HepG2 (cell line): Measurements from ENCODE around the gene CAMK2D. TPM values are rescaled to one million over a fixed set of nuclear protein-coding genes. Genes with fewer than 3 reads are reported as not detected.
"Not testable (repeated sequence)": the region's sequence is repeated elsewhere in the genome, so short reads cannot be mapped to it uniquely, and the experiment has no call there.

Experiments used
- ATAC-seq: fragments of 200-7000 bp; cut with Tn5 transposase; 3 replicates; pipeline ENCODE4 v1.9.1; 2020; ENCODE audit warnings: mild to moderate bottlenecking, moderate library complexity
- BruUV-seq: library from RNA; stranded (reverse); fragments of 400-500 nt; replicated peaks from 2 replicates; lab custom pipeline; 2021; lab: Mats Ljungman, UMichigan
- CTCF ChIA-PET: fragments of 300-600 bp; formaldehyde crosslinking; extraction: SDS; loops from one replicate; lab custom pipeline; 2021; ENCODE audit warnings: low total read pairs, inconsistent platforms, low intra/inter-chr PET ratio; lab: Yijun Ruan, JAX
- POLR2A ChIA-PET: fragments of 350-600 bp; sonication (Branson Sonifier 250); formaldehyde crosslinking; loops from one replicate; lab custom pipeline; 2020; ENCODE audit warnings: antibody characterized with exemption, inconsistent platforms; lab: Yijun Ruan, JAX
- DNase-seq: peaks from one replicate; pipeline ENCODE4 v3.0.0-alpha.2; 2015; ENCODE audit warnings: low spot score
- FAIRE-seq: peaks from 3 replicates; lab custom pipeline; 2011; peaks lifted over from hg19 to GRCh38; lab: Jason Lieb, UNC
- H2AFZ ChIP-seq: one replicate; pipeline ENCODE4 v1.6.1; 2011; ENCODE audit warnings: low read length, inconsistent platforms
- H3K27ac ChIP-seq: fragments of 300-600 bp; 3 replicates; pipeline ENCODE4 v1.8.0; 2011; ENCODE audit warnings: mixed run types, mild to moderate bottlenecking, mixed read lengths, low read length, inconsistent platforms; ENCODE audit not compliant: insufficient read depth; ENCODE audit errors: extremely low read length
- H3K27me3 ChIP-seq, 2 experiments: fragments of 200-600 bp in 1 of 2; 2 replicates in 1 of 2; 3 replicates in 1 of 2; pipeline versions ENCODE4 v1.6.0 to v1.8.0; 2011; ENCODE audit warnings: low read length in 2 of 2, mild to moderate bottlenecking in 2 of 2, moderate library complexity in 2 of 2, inconsistent platforms in 1 of 2; ENCODE audit not compliant: insufficient read depth in 2 of 2, control insufficient read depth in 1 of 2
- H3K36me3 ChIP-seq, 2 experiments: fragments of 200-600 bp in 1 of 2; replicated peaks in 1 of 2; 2 replicates in 1 of 2; 3 replicates in 1 of 2; pipeline versions ENCODE4 v1.5.1 to v1.8.0; 2011; ENCODE audit warnings: low read length in 2 of 2, inconsistent platforms in 1 of 2; ENCODE audit not compliant: insufficient read depth in 2 of 2, control insufficient read depth in 1 of 2
- H3K4me1 ChIP-seq: 2 replicates; pipeline ENCODE4 v1.5.1; 2012; ENCODE audit warnings: low read length, inconsistent platforms; ENCODE audit not compliant: insufficient read depth
- H3K4me2 ChIP-seq: 2 replicates; pipeline ENCODE4 v1.6.0; 2011; ENCODE audit warnings: low read depth, low read length, inconsistent platforms
- H3K4me3 ChIP-seq, 3 experiments: fragments of 200-600 bp in 1 of 3; sonication (generic), shearing (Covaris generic) in 1 of 3; replicated peaks in 1 of 3; 2 replicates each; pipeline ENCODE4 v1.5.1; 2011 to 2016; ENCODE audit warnings: low read length in 3 of 3, inconsistent platforms in 2 of 3, low read depth in 2 of 3, mild to moderate bottlenecking in 2 of 3, control low read depth in 1 of 3, mixed read lengths in 1 of 3; ENCODE audit not compliant: insufficient read depth in 1 of 3
- H3K79me2 ChIP-seq: one replicate; pipeline ENCODE4 v1.6.1; 2011; ENCODE audit warnings: low read length, inconsistent platforms; ENCODE audit not compliant: insufficient read depth
- H3K9ac ChIP-seq: 2 replicates; pipeline ENCODE4 v1.6.0; 2011; ENCODE audit warnings: mild to moderate bottlenecking, low read depth, low read length, inconsistent platforms; ENCODE audit not compliant: insufficient read depth
- H3K9me3 ChIP-seq: 2 replicates; pipeline ENCODE4 v1.5.1; 2012; ENCODE audit warnings: mild to moderate bottlenecking, low read length
- H4K20me1 ChIP-seq: 2 replicates; pipeline ENCODE4 v1.6.0; 2011; ENCODE audit warnings: inconsistent platforms, mild to moderate bottlenecking, low read length, moderate library complexity; ENCODE audit not compliant: insufficient read depth
- CEBPG ChIP-seq: IDR thresholded peaks from 2 replicates; pipeline ENCODE4 v1.6.1; 2016
- WGBS: methylation state at CpG from one replicate; pipeline ENCODE4 v1.1.6; 2017; ENCODE audit warnings: low lambda C conversion rate; 5-methylcytosine and 5-hydroxymethylcytosine counted together
- in situ Hi-C: cut with HindIII; loops from 2 replicates; pipeline ENCODE4 v1.10.0; 2017; ENCODE audit warnings: low pct_unique_long_range_greater_than_20kb; ENCODE audit not compliant: extremely low pct_ligation_motif_present
- intact Hi-C: fragments of 100-400 bp; cut with micrococcal nuclease; formaldehyde crosslinking; loops from one replicate; pipeline ENCODE4 v1.10.0; 2022; ENCODE audit not compliant: unreplicated experiment
- polyA plus RNA-seq, 8 experiments: library from polyadenylated mRNA; depleted of rRNA in 3 of 8; stranded (reverse) in 7 of 8; unstranded in 1 of 8; fragments of >200 nt; fragmentation: Illumina TruSeq in 4 of 8; extraction: Trizol in 4 of 8; gene quantifications; 2 replicates each; pipeline versions ENCODE4 v1.2.1 to v1.2.3, GENCODE V29; 2011 to 2016; ENCODE audit warnings: low read depth in 4 of 8, missing spikeins in 1 of 8, mixed read lengths in 1 of 8; ENCODE audit not compliant: insufficient read depth in 1 of 8
- total RNA-seq, 5 experiments: library from RNA; depleted of rRNA; stranded (reverse); fragments of >200 nt; fragmentation: Illumina TruSeq; extraction: Trizol; gene quantifications; 2 replicates each; pipeline ENCODE4 v1.2.3, GENCODE V29; 2016; ENCODE audit warnings: low read depth in 1 of 5
- TF ChIP-seq, protein P1 (sequence below): sonication (generic); formaldehyde crosslinking; IDR thresholded peaks from 2 replicates; pipeline ENCODE4 v1.5.1; 2020; ENCODE audit warnings: missing genetic modification reagents, mild to moderate bottlenecking, borderline replicate concordance

CAMK2D gene
- total and polyA plus RNA-seq, 2 of the 13 experiments (the other 11 are each of a cell fraction or from before 2014, with no cell fraction given) = 18.0 to 65.4 TPM

DNA sequence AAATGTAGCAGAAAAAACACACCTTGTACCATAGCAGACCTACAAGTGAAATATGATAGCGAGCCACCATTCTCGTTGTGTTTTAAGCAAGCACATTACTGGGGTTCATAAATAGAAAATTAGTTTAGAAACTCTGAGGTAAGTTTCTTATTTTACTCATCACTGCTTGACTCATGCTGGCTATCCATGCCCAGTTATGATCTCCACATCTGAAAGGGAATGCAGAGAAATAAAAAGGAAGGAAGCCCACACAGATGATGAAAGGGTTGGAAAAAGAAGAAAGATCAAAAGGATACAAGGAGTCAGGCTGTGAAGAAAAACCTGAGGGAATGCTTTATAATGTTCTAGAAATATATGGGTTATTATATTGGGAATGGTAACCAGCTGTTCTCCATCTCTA is 54.5 kb downstream of the CAMK2D start:
- H3K9me3 ChIP-seq = no peaks in the 10 kb centered on the region
- no peaks in the 10 kb centered on the region for H3K27me3 ChIP-seq
- H3K4me2 ChIP-seq = no peak overlapping the region
- no peaks in the 10 kb centered on the region for H3K36me3 ChIP-seq
- BruUV-seq = no TSS peak
- ChIA-PET POLR2A (no interaction called here), CTCF (no interaction called here)
- intact Hi-C loops (no loop called here), in situ Hi-C loops (no loop called here)
- TF ChIP-seq CEBPG (CRISPR knock-in tag) = no peak
- TF ChIP-seq, protein P1, sequence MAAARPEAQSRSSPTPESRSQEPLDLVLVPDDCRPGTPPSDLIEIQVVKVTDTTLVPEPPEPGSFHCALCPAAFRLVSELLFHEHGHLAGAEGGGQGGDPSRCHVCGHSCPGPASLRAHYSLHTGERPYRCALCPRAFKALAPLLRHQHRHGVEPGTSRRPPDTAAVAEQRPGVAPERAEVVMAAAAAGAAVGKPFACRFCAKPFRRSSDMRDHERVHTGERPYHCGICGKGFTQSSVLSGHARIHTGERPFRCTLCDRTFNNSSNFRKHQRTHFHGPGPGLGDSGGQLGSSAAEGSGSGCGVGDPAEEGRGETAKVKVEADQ (CRISPR knock-in tag) = no peak
- no peaks in the 10 kb centered on the region; the same call in 1 of the 2 replicates for H4K20me1 ChIP-seq
- no peak overlapping the region for H3K27ac ChIP-seq
- 97% methylated on average over 2 of the region's 2 CpGs for WGBS
- H3K79me2 ChIP-seq = no peaks in the 10 kb centered on the region
- no peak overlapping the region for H3K9ac ChIP-seq
- DNase-seq (no peak), ATAC-seq (no peak), FAIRE-seq (no peak)
- no peak overlapping the region for H2AFZ ChIP-seq
- H3K4me3 ChIP-seq = no peak overlapping the region
- no peaks in the 10 kb centered on the region for H3K4me1 ChIP-seq

DNA sequence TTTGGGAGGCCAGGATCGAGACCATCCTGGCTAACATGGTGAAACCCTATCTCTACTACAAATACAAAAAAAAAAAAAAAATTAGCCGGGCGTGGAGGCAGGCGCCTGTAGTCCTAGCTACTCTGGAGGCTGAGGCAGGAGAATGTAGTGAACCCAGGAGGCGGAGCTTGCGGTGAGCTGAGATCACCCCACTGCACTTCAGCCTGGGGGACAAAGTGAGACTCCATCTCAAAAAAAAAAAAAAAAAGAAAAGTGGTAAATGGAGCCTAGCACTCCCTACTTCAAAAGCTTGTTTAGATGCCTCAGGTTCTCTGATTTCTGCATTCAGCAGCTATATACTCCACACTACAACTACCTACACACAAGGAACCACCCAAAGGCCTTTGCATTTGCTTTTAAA is 56.4 kb downstream of the CAMK2D start:
- H3K9ac ChIP-seq, H3K9me3 ChIP-seq, H4K20me1 ChIP-seq, H2AFZ ChIP-seq, H3K4me2 ChIP-seq, H3K4me3 ChIP-seq, CTCF ChIA-PET, H3K79me2 ChIP-seq, H3K4me1 ChIP-seq, DNase-seq, H3K27ac ChIP-seq, H3K36me3 ChIP-seq, intact Hi-C loops, H3K27me3 ChIP-seq, in situ Hi-C loops, ATAC-seq, POLR2A ChIA-PET, FAIRE-seq, BruUV-seq: not testable (repeated sequence)
- WGBS = 94% methylated on average over 6 of the region's 6 CpGs
